GM12874 (cell line): ENCODE results near the gene BRAF.

Experiments
- CTCF ChIP-seq: IDR thresholded peaks from 2 replicates; pipeline ENCODE4 v1.5.1; 2011; ENCODE audit warnings: low read depth, mild to moderate bottlenecking, control low read depth, low read length, moderate library complexity; ENCODE audit not compliant: insufficient read depth

BRAF gene

GRCh38 chr7:140698477-140698876, 226.3 kb downstream of the BRAF start:
- no peak for TF ChIP-seq CTCF

DNA sequence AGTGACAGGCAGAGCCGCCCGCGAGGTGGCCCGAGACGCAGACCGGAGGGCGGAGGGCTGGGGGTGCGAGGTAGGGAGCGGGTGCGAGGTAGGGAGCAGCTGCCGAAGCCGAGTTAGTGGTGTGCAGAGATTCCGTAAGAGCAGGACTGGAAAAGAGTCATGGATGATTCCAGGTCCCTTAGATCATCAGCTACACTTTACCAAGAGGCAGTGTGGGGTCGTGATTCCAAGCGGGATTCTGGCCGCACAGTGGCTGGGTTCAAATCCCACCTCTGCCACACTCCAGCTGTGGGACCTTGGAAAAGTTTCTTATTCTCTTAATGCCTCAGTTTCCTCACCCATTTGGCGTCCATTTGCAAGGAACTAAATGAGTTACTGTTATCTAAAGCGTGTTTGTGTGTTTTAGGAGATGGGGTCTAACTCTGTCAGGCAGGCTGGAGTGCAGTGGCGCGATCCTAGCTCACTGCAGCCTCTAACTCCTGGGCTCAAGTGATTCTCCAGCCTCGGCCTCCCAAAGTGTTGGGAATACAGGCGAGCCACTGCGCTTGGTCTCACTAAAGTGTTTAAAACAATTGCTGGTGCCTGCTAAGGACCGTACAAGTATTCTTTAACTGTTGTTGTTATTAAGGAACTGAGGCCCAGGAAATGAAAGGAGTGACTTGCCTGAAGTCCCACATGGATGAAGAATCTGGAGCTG, 227.1 kb downstream of the BRAF start:
- TF ChIP-seq CTCF, result no peak

DNA sequence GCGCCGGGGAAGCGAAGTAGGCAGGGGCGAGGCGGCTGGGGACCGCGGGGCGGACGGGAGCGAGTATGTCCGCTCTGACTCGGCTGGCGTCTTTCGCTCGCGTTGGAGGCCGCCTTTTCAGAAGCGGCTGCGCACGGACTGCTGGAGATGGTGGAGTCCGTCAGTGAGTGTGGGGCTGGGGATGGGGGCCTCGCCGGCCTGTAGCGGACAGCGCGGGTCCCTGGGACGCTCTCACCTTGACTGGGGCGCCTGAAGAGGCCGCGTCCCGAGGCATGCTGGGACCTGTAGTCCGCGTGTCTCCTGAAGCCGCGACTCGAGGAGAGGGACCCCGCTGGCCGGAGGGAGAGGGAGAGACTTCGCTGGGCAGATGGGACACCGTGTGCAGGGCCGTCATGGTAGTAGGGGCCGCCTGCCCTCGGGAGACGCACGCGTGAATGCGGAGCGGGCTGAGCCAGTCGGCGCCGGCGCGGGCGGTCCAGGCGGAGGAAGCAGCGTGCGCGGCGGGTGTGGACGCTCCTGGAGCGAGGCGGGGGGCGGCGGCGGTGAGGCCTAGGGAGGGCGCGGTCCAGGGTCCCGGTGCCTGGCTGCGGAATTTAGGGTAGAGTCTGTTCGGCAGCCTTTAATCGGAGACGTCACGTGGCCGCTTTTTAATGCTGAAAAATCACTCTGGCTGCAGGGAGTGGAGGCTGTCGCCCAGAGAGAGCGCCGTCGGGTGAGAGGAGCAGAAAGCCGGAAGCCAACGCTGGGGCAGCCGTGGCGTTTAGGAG, 227.9 kb downstream of the BRAF start, which contains the start of gene NDUFB2:
NDUFB2 (plus strand) TSS at position 29 of the 767 bp plus-strand sequence; CDS start at position 66, 37 bp downstream.
- no peak for TF ChIP-seq CTCF

DNA sequence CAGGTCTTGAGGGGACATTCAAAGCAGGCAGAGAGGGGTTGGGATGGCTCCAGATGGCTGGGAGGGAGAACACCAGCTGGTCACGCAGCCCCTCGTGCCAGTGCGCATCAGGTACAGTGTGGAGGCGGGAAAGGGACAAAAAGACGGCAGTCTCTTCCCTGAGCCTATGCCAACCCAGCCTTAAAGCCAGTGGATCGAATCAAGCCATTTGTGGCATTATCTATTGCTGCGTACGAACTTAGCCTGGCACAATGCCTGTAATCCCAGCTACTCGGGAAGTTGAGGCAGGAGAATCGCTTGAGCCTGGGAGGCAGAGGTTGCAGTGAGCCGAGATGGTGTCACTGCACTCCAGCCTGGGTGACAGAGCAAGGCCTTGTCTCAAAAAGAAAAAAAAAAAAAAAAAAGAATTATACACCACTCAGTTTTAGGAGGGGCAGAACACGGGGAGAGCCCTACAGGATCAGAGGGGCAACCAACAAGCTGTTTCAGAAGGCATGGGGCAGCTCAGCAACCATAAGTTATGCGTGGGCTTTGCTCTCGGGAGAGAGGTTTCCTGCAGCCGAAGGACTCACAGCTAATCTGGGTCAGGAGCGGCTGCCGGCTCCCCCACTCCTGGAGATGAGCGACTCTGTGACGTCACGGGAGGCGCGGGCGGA, 228.6 kb downstream of the BRAF start:
- TF ChIP-seq CTCF, result no peak

GRCh38 chr7:140695381-140695780, 229.3 kb downstream of the BRAF start:
- no peak for TF ChIP-seq CTCF

GRCh38 chr7:140694592-140694991, 230.1 kb downstream of the BRAF start:
- no peak for TF ChIP-seq CTCF

- no peak for TF ChIP-seq CTCF
Measured at GRCh38 chr7:140691376-140692045, 233.2 kb downstream of the BRAF start.
